Measurements from ENCODE around the gene IL17RA. TPM values are rescaled to one million over a fixed set of nuclear protein-coding genes. Genes with fewer than 3 reads are reported as not detected.
"Not testable (repeated sequence)": the region's sequence is repeated elsewhere in the genome, so short reads cannot be mapped to it uniquely, and the experiment has no call there.

IL17RA gene, protein sequence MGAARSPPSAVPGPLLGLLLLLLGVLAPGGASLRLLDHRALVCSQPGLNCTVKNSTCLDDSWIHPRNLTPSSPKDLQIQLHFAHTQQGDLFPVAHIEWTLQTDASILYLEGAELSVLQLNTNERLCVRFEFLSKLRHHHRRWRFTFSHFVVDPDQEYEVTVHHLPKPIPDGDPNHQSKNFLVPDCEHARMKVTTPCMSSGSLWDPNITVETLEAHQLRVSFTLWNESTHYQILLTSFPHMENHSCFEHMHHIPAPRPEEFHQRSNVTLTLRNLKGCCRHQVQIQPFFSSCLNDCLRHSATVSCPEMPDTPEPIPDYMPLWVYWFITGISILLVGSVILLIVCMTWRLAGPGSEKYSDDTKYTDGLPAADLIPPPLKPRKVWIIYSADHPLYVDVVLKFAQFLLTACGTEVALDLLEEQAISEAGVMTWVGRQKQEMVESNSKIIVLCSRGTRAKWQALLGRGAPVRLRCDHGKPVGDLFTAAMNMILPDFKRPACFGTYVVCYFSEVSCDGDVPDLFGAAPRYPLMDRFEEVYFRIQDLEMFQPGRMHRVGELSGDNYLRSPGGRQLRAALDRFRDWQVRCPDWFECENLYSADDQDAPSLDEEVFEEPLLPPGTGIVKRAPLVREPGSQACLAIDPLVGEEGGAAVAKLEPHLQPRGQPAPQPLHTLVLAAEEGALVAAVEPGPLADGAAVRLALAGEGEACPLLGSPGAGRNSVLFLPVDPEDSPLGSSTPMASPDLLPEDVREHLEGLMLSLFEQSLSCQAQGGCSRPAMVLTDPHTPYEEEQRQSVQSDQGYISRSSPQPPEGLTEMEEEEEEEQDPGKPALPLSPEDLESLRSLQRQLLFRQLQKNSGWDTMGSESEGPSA
- total RNA-seq (10 to 100 TPM; 21.7 to 22.0 TPM), polyA plus RNA-seq (30.2 TPM)

DNA sequence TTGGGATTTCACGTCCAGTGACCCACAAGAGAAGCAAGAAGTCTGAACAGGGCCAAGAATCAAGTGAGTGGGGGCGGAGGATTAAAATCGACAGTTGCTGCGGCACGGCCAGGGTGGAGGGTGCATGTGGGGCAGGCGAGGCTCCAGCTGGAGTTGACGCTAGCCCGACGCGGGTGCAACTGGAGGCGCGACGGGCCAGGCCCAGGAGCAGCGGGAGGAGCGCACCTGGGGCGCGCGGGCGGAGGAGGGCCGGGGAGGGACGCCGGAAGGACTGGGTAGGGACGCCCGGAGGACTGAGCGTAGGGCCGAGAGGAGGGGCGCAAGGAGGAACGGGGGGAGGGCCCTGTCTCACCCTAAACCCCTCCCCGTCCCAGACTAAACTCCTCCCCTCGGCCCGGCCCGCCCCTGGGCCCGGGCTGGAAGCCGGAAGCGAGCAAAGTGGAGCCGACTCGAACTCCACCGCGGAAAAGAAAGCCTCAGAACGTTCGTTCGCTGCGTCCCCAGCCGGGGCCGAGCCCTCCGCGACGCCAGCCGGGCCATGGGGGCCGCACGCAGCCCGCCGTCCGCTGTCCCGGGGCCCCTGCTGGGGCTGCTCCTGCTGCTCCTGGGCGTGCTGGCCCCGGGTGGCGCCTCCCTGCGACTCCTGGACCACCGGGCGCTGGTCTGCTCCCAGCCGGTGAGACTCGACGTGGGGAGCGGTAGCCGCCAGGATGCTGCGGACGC is at the start of gene IL17RA:
Gene IL17RA, plus strand, starts transcription at position 447 of the 723 bp plus-strand sequence. Its CDS starts 92 bp downstream, at position 539.
- CTCF ChIA-PET: interaction anchor here (0.7 to 5.2 kb wide), 3 partner anchors 10 to 87 kb away, joined by 3 to 26 read pairs (median 3); no protein-coding TSS in a partner anchor
- peak; percentile 87 to 96 (median 91) for DNase-seq
- Mint-ChIP-seq H3K27ac (peak within 1 kb of the TSS; percentile 82 to 98 (median 91)), H3K27me3 (no peaks in the 10 kb centered on the region), H3K9me3 (no peaks in the 10 kb centered on the region), H3K4me1 (peaks cover 43 to 51% (median 47%) of the 10 kb centered on the region in 3 donors), H3K4me3 (peak within 1 kb of the TSS; percentile 85 to 97 (median 92)), H3K36me3 (peaks cover 0 to 11% (median 0%) of the 10 kb centered on the region in 3 donors)
- POLR2A ChIA-PET: interaction anchor here (0.8 to 1.2 kb wide), 3 partner anchors 72 to 87 kb away, joined by 3 to 5 read pairs (median 3); no protein-coding TSS in a partner anchor
- H3K36me3 ChIP-seq (ENCODE audit: insufficient read depth, low read length): no peaks in the 10 kb centered on the region
- H3K27me3 ChIP-seq (ENCODE audit: insufficient read depth, low read length, poor library complexity, severe bottlenecking): no peaks in the 10 kb centered on the region
- H3K4me1 ChIP-seq (ENCODE audit: insufficient read depth, low read length): peaks cover 34% of the 10 kb centered on the region
- H3K27ac ChIP-seq (ENCODE audit: low read depth, low read length): peak within 1 kb of the TSS; percentile 68
- peak within 1 kb of the TSS; percentile 35 for H3K4me3 ChIP-seq (ENCODE audit: low read length)
- no peaks in the 10 kb centered on the region for H3K9me3 ChIP-seq (ENCODE audit: low read length)

GRCh38 chr22:17035246-17035645 is 49.6 kb upstream of the IL17RA start:
- Mint-ChIP-seq H3K4me3 (peak overlapping the region in 6 of 7 donors; percentile 10 to 66 (median 50)), H3K27ac (peak overlapping the region in 2 of 8 donors; percentile 38 to 39), H3K27me3 (peaks cover 14 to 21% of the 10 kb centered on the region in 2 donors), H3K9me3 (no peaks in the 10 kb centered on the region), H3K36me3 (no peaks in the 10 kb centered on the region), H3K4me1 (peaks cover 4 to 16% (median 12%) of the 10 kb centered on the region in 3 donors)
- no peaks in the 10 kb centered on the region for H3K36me3 ChIP-seq (ENCODE audit: insufficient read depth, low read length)
- no peak overlapping the region for H3K4me3 ChIP-seq (ENCODE audit: low read length)
- no peaks in the 10 kb centered on the region for H3K9me3 ChIP-seq (ENCODE audit: low read length)
- H3K27me3 ChIP-seq (ENCODE audit: insufficient read depth, low read length, poor library complexity, severe bottlenecking): no peaks in the 10 kb centered on the region
- CTCF ChIA-PET: no interaction called here
- DNase-seq: no peak
- H3K27ac ChIP-seq (ENCODE audit: low read depth, low read length): no peak overlapping the region
- H3K4me1 ChIP-seq (ENCODE audit: insufficient read depth, low read length): no peaks in the 10 kb centered on the region
- POLR2A ChIA-PET: no interaction called here

DNA sequence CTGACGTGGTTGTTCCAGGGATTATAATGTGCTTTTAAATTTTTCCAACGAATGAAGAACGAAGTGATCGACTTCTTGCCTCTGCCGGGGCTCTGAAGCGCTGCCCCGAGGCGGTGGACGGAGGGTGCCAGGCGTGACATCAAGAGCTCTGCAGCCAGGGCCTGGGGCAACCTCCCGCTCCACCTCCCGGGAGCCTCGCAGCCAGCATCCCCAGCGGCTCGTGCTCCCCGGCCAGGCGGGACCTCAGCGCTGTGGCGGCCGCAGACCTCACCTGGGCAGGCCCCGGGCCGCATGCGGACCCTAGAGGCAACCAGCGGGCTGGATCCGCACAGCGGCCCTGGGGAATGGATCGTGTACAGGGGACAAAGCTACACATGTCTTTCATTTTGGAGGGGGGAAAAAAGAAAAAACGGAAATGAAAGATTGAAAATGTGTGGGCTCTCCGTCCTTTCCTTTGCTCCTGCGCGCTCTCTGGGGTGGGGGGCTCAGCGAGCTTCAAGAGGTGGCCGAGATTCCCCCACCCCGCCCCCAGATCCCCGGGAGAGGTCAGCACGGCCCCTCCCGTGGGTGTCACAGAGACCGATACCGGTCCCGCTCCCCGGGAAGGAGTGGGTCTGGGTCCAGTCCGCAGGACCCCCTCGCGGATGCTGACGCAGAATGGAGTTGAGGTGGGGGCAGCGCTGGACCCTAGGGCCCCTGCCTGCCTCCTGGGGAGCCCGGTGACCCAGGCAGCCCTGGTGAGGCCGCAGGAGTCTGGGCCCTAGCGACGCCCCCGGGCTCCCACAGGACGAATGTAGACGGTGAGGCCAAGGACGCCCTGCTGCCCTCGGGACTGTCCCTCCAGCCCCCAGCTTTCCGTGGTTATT is 48.6 kb upstream of the IL17RA start:
- Mint-ChIP-seq H3K27me3 (peaks cover 14 to 25% of the 10 kb centered on the region in 2 donors), H3K4me1 (peaks cover 4 to 16% (median 12%) of the 10 kb centered on the region in 3 donors), H3K27ac (peak overlapping the region in 2 of 8 donors; percentile 20 to 70), H3K4me3 (peak overlapping the region; percentile 37 to 84 (median 65))
- POLR2A ChIA-PET; H3K36me3 ChIP-seq (ENCODE audit: insufficient read depth, low read length); H3K36me3 Mint-ChIP-seq; H3K9me3 ChIP-seq (ENCODE audit: low read length); CTCF ChIA-PET; H3K4me3 ChIP-seq (ENCODE audit: low read length); H3K9me3 Mint-ChIP-seq; H3K4me1 ChIP-seq (ENCODE audit: insufficient read depth, low read length); H3K27me3 ChIP-seq (ENCODE audit: insufficient read depth, low read length, poor library complexity, severe bottlenecking); H3K27ac ChIP-seq (ENCODE audit: low read depth, low read length): not testable (repeated sequence)
- peak in 1 of 5 donors; percentile 6 for DNase-seq

- H3K36me3 Mint-ChIP-seq; H3K9me3 ChIP-seq (ENCODE audit: low read length); H3K4me3 ChIP-seq (ENCODE audit: low read length); H3K27me3 ChIP-seq (ENCODE audit: insufficient read depth, low read length, poor library complexity, severe bottlenecking); H3K4me1 ChIP-seq (ENCODE audit: insufficient read depth, low read length); H3K27ac Mint-ChIP-seq; H3K9me3 Mint-ChIP-seq; CTCF ChIA-PET; H3K36me3 ChIP-seq (ENCODE audit: insufficient read depth, low read length); POLR2A ChIA-PET: not testable (repeated sequence)
- Mint-ChIP-seq H3K4me1 (peaks cover 4 to 16% (median 12%) of the 10 kb centered on the region in 3 donors), H3K27me3 (peaks cover 14 to 32% of the 10 kb centered on the region in 2 donors), H3K4me3 (peak overlapping the region in 4 of 7 donors; percentile 34 to 54 (median 46))
- peak overlapping the region; percentile 38 for H3K27ac ChIP-seq (ENCODE audit: low read depth, low read length)
- peak in 1 of 5 donors; percentile 16 for DNase-seq
Measured at GRCh38 chr22:17036842-17037711, 47.7 kb upstream of the IL17RA start.

DNA sequence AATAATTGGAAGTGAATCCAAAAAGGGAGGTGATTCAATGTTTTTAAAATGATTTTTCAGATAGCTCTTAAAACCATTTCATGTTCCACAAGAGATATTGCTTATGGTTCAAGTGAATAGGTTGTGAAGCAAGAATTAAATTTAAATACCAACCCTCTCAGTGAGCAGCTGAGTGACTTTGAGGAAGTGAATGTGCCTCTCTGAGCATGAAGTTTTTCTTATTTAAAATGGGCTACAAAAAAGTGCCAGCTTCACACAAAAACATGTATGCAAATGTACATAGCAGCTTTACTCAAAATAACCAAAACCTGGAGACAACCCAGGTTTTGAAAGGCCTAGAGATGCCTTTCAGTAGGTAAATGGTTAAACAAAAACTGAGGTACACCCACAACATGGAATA is 41.3 kb upstream of the IL17RA start:
- Histone ChIP-seq H3K4me3 (ENCODE audit: low read length) (no peak overlapping the region), H3K4me1 (ENCODE audit: insufficient read depth, low read length) (no peaks in the 10 kb centered on the region), H3K27ac (ENCODE audit: low read depth, low read length) (no peak overlapping the region), H3K9me3 (ENCODE audit: low read length) (no peaks in the 10 kb centered on the region), H3K27me3 (ENCODE audit: insufficient read depth, low read length, poor library complexity, severe bottlenecking) (no peaks in the 10 kb centered on the region), H3K36me3 (ENCODE audit: insufficient read depth, low read length) (no peaks in the 10 kb centered on the region)
- no peak for DNase-seq
- H3K9me3 Mint-ChIP-seq: no peaks in the 10 kb centered on the region
- no peak overlapping the region for H3K4me3 Mint-ChIP-seq
- H3K27me3 Mint-ChIP-seq: peaks cover 0 to 11% of the 10 kb centered on the region in 2 donors
- H3K27ac Mint-ChIP-seq: no peak overlapping the region
- ChIA-PET CTCF (no interaction called here), POLR2A (no interaction called here)
- no peaks in the 10 kb centered on the region for H3K36me3 Mint-ChIP-seq
- no peaks in the 10 kb centered on the region for H3K4me1 Mint-ChIP-seq

DNA sequence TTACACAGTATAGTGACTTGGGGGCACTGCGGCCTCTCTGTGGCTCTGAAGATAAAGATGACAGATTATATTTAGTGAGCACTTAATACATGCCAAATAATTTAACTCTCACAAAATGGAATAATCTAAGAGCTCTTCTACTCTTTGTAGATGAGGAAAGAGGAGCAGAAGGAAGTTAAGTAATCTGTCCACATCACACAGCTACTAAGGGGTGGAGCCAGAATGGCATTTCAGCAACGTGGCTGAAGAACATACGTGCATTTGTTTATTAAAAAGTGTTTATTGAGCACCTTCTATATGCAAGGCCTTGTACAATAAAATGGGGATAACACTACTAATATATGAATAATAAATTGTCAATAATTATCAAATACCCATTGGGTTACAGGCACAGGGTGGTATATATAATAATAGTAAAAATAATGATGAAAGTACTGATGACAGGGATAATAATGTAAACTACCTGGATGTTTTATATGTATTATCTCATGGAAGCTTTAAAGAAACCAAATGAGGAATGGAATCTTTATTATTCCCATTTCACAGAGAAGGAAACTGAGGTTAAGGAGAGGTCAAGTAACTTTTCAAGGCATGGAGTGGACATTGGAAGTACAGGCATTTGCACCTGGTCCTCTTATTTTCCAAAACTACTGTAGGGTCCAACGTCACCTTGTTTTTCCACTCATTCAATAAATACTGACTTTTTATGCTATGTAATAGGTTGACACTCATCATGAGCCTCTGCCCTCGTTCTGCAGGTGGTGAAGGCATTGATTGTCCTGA is 38.0 kb upstream of the IL17RA start:
- ChIA-PET POLR2A (no interaction called here), CTCF (no interaction called here)
- H3K27ac ChIP-seq (ENCODE audit: low read depth, low read length): no peak overlapping the region
- no peaks in the 10 kb centered on the region for H3K36me3 ChIP-seq (ENCODE audit: insufficient read depth, low read length)
- Mint-ChIP-seq H3K27me3 (peaks cover 0 to 4% of the 10 kb centered on the region in 2 donors), H3K36me3 (no peaks in the 10 kb centered on the region), H3K27ac (no peak overlapping the region), H3K4me1 (no peaks in the 10 kb centered on the region), H3K4me3 (no peak overlapping the region), H3K9me3 (no peaks in the 10 kb centered on the region)
- H3K4me3 ChIP-seq (ENCODE audit: low read length): no peak overlapping the region
- H3K27me3 ChIP-seq (ENCODE audit: insufficient read depth, low read length, poor library complexity, severe bottlenecking): no peaks in the 10 kb centered on the region
- H3K4me1 ChIP-seq (ENCODE audit: insufficient read depth, low read length): no peaks in the 10 kb centered on the region
- no peaks in the 10 kb centered on the region for H3K9me3 ChIP-seq (ENCODE audit: low read length)
- no peak for DNase-seq
